SK-N-SH (cell line): ENCODE data around the gene CIAO3.
A peak's percentile ranks its signal among the peaks of the same experiment; 100 is the strongest.

ENCODE experiments used
- EP300 ChIP-seq, 2 experiments: IDR thresholded peaks; 2 replicates each; pipeline versions ENCODE4 v1.4.0 to v1.6.1; 2012; ENCODE audit warnings: borderline replicate concordance in 1 of 2, low read depth in 1 of 2, low read length in 1 of 2
- FOSL2 ChIP-seq: IDR thresholded peaks from 2 replicates; pipeline ENCODE4 v1.4.0; 2012; ENCODE audit warnings: low read depth, mild to moderate bottlenecking, moderate library complexity, borderline replicate concordance
- PBX3 ChIP-seq: IDR thresholded peaks from 2 replicates; pipeline ENCODE4; 2012
- REST ChIP-seq: IDR thresholded peaks from 2 replicates; pipeline ENCODE4 v1.6.1; 2012; ENCODE audit warnings: mild to moderate bottlenecking, low read depth, low read length, moderate library complexity
- TAF1 ChIP-seq: IDR thresholded peaks from 2 replicates; pipeline ENCODE4 v1.6.1; 2012; ENCODE audit warnings: low read depth, mild to moderate bottlenecking, low read length, moderate library complexity, borderline replicate concordance
- TEAD4 ChIP-seq: IDR thresholded peaks from 2 replicates; pipeline ENCODE4 v1.4.0; 2012; ENCODE audit warnings: mild to moderate bottlenecking, borderline replicate concordance; ENCODE audit not compliant: insufficient read depth
- USF2 ChIP-seq: fragments of 150-350 bp; IDR thresholded peaks from 2 replicates; pipeline ENCODE4 v1.6.1; 2017; ENCODE audit warnings: antibody characterized with exemption, low read length, low read depth, borderline replicate concordance
- YY1 ChIP-seq: IDR thresholded peaks from 2 replicates; pipeline ENCODE4 v1.4.0; 2012; ENCODE audit warnings: low read depth, mild to moderate bottlenecking
- TF ChIP-seq, protein P1 (sequence below): fragments of 200-600 bp; sonication (generic); IDR thresholded peaks from 2 replicates; pipeline ENCODE4 v1.6.1; 2017; ENCODE audit warnings: antibody characterized with exemption, mild to moderate bottlenecking, moderate library complexity

DNA sequence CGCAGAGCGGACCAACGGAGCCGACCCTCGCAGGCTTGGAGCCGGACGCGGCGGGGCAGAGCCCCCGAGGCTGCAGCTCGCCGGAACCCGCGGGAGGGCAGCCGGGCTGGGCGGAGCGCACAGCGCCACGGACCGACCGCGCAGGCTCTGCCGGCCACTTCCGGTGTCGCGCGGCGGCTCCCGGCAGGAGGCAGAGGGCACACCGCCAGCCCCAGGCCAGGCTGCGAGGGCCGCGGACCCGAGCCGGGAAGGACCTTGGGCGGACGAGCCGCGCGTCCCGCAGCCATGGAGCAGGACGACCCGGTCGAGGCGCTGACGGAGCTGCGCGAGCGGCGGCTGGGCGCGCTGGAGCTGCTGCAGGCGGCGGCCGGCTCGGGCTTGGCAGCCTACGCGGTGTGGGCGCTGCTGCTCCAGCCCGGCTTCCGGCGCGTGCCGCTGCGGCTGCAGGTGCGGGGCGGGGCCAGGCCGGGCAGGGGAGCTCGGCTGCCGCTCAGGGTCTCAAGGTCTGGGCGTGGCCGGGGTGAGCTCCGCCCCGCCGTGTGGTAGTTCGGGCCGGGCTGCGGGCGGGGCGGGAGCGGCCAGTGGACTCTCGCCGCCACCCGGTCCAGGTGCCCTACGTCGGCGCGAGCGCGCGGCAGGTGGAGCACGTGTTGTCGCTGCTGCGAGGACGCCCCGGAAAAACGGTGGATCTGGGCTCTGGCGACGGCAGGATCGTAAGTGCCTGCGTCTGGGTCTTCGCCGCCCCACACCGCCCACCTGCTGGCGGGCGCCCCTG, 19.6 kb downstream of the CIAO3 start, which contains the start of gene ANTKMT:
- TF ChIP-seq USF2 = no peak
- TF ChIP-seq REST = no peak
- TF ChIP-seq, protein P1, sequence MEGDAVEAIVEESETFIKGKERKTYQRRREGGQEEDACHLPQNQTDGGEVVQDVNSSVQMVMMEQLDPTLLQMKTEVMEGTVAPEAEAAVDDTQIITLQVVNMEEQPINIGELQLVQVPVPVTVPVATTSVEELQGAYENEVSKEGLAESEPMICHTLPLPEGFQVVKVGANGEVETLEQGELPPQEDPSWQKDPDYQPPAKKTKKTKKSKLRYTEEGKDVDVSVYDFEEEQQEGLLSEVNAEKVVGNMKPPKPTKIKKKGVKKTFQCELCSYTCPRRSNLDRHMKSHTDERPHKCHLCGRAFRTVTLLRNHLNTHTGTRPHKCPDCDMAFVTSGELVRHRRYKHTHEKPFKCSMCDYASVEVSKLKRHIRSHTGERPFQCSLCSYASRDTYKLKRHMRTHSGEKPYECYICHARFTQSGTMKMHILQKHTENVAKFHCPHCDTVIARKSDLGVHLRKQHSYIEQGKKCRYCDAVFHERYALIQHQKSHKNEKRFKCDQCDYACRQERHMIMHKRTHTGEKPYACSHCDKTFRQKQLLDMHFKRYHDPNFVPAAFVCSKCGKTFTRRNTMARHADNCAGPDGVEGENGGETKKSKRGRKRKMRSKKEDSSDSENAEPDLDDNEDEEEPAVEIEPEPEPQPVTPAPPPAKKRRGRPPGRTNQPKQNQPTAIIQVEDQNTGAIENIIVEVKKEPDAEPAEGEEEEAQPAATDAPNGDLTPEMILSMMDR = no peak
- TF ChIP-seq YY1 = no peak
- TF ChIP-seq FOSL2 = no peak
- TF ChIP-seq EP300 (IDR thresholded peaks at IDR 0.05; ENCODE audit: borderline replicate concordance in 1 of 2, low read depth in 1 of 2, low read length in 1 of 2) = no peak
- TF ChIP-seq PBX3 = peak; percentile 38
- peak; percentile 80 for TF ChIP-seq TAF1
- no peak for TF ChIP-seq TEAD4
